Left ventricle myocardium inferior (tissue), 1 donor: ENCODE measurements around the gene CSE1L. TPM values are rescaled to one million over a fixed set of nuclear protein-coding genes. Genes with fewer than 3 reads are reported as not detected.
"Not testable (repeated sequence)": the region's sequence is repeated elsewhere in the genome, so short reads cannot be mapped to it uniquely, and the experiment has no call there.

ENCODE experiments used
- DNase-seq: peaks from one replicate; pipeline ENCODE4 v3.0.0-alpha.2; 2020
- H3K27ac ChIP-seq: fragments of 200-600 bp; replicated peaks from 2 replicates; pipeline ENCODE4 v1.8.0; 2021
- H3K27me3 ChIP-seq: fragments of 200-600 bp; 2 replicates; pipeline ENCODE4 v1.8.0; 2021; ENCODE audit warnings: low read depth
- H3K36me3 ChIP-seq: fragments of 200-600 bp; 2 replicates; pipeline ENCODE4 v1.8.0; 2021
- H3K4me1 ChIP-seq: fragments of 200-600 bp; 2 replicates; pipeline ENCODE4 v1.8.0; 2021
- H3K4me3 ChIP-seq: fragments of 200-600 bp; 2 replicates; pipeline ENCODE4 v1.8.0; 2021; ENCODE audit warnings: mild to moderate bottlenecking, moderate library complexity
- H3K9me3 ChIP-seq: fragments of 200-600 bp; replicated peaks from 2 replicates; pipeline ENCODE4 v1.8.0; 2021
- intact Hi-C: fragments of 100-400 bp; cut with micrococcal nuclease; formaldehyde crosslinking; loops from one replicate; pipeline ENCODE4 v1.11.0; 2022
- total RNA-seq: library from RNA; stranded (reverse); fragmentation: NEBNext Ultra II Directional; extraction: Animal tissue kit (Norgen Biotek cat#: 25700); gene quantifications from one replicate; pipeline ENCODE4 v1.2.1, GENCODE V29; 2021
- TF ChIP-seq, protein P1 (sequence below): fragments of 200-600 bp; IDR thresholded peaks from 2 replicates; pipeline ENCODE4 v1.8.0; 2021; ENCODE audit warnings: antibody characterized with exemption, mild to moderate bottlenecking, borderline replicate concordance
- donor health status: DM: no; HTN: yes; CAD: no; lungs with severe emphysema.

CSE1L gene
- total RNA-seq, 1 donor from 2014 or later: 38.2 TPM

DNA sequence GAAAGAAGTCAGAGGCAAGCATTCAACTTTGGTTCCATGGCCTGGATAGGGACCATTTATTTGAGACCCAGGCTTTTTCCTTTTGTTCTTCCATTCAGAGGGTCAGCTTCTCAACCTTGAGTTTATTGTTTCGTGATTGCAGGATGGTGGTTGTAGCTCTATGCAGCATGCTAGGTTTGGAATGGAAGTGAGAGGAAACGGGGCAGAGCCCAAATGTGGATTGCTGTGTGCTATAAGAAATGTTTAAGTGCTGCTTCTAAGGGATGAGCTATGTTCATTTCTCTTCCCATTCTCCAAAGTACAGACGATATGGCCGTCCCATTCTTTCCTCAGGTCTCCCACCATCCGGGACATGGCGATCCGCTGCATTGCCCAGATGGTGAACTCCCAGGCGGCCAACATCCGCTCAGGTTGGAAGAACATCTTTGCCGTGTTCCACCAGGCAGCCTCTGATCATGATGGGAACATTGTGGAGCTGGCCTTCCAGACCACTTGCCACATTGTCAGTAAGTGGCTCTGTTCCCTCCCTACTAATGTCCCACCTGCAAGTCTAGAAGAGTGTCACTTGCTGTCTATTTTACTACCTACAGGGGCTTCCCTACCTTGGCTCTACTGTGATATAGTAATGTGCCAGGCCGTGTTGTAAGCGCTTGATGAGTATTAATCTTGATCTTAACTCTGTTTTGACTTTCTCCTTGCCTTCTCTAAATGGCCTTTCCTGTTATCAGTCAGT lies 36.0 kb upstream of the CSE1L start:
- intact Hi-C loops: no loop called here
- H3K4me3 ChIP-seq: no peak overlapping the region
- no peak for DNase-seq
- H3K9me3 ChIP-seq: no peaks in the 10 kb centered on the region
- peaks cover 98% of the 10 kb centered on the region for H3K36me3 ChIP-seq
- no peak overlapping the region for H3K27ac ChIP-seq
- H3K4me1 ChIP-seq: no peaks in the 10 kb centered on the region
- TF ChIP-seq, protein P1, sequence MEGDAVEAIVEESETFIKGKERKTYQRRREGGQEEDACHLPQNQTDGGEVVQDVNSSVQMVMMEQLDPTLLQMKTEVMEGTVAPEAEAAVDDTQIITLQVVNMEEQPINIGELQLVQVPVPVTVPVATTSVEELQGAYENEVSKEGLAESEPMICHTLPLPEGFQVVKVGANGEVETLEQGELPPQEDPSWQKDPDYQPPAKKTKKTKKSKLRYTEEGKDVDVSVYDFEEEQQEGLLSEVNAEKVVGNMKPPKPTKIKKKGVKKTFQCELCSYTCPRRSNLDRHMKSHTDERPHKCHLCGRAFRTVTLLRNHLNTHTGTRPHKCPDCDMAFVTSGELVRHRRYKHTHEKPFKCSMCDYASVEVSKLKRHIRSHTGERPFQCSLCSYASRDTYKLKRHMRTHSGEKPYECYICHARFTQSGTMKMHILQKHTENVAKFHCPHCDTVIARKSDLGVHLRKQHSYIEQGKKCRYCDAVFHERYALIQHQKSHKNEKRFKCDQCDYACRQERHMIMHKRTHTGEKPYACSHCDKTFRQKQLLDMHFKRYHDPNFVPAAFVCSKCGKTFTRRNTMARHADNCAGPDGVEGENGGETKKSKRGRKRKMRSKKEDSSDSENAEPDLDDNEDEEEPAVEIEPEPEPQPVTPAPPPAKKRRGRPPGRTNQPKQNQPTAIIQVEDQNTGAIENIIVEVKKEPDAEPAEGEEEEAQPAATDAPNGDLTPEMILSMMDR: no peak
- no peaks in the 10 kb centered on the region for H3K27me3 ChIP-seq

DNA sequence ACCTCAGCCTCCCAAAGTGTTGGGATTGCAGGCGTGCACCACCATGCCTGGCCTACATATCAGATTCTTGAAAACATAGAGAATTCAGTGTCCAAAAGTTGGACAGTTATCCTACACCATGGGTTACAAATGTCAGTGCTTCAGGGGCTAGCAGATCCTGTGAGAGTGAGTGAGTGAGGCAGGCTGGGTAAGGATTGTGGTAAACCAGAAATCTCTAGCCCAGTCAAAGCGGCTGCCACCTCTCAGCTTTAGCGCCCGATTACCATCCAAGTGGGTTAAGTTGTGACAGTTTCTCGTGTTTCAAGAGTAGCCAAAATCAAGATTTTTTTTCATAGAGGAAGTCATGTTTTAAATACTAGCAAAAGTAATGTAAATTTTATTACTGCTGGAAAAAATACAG lies 21.9 kb upstream of the CSE1L start:
- Histone ChIP-seq H3K4me1 (no peaks in the 10 kb centered on the region), H3K36me3 (peaks cover 97% of the 10 kb centered on the region), H3K27me3 (no peaks in the 10 kb centered on the region), H3K9me3 (no peaks in the 10 kb centered on the region), H3K27ac (no peak overlapping the region), H3K4me3 (no peak overlapping the region)
- no peak for DNase-seq
- TF ChIP-seq, protein P1: no peak
- intact Hi-C loops: no loop called here

DNA sequence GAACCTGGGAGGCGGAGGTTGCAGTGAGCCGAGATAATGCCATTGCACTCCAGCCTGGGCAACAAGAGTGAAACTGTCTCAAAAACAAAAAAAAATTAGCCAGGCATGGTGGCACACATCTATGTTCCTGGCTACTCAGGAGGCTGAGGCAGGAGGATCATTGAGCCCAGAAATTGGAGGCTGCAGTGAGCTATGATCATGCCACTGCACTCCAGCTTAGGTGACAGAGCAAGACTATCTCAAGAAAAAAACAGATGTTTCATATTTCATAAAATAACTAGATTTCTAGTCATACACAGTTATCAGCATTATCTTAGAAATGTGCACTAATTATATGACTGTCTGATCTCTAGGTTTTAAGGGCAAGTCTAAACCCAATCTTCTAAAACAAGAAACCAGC lies 17.9 kb upstream of the CSE1L start:
- H3K9me3 ChIP-seq, intact Hi-C loops, H3K27me3 ChIP-seq, DNase-seq, H3K27ac ChIP-seq, H3K4me3 ChIP-seq, H3K4me1 ChIP-seq: not testable (repeated sequence)
- peaks cover 90% of the 10 kb centered on the region for H3K36me3 ChIP-seq

DNA sequence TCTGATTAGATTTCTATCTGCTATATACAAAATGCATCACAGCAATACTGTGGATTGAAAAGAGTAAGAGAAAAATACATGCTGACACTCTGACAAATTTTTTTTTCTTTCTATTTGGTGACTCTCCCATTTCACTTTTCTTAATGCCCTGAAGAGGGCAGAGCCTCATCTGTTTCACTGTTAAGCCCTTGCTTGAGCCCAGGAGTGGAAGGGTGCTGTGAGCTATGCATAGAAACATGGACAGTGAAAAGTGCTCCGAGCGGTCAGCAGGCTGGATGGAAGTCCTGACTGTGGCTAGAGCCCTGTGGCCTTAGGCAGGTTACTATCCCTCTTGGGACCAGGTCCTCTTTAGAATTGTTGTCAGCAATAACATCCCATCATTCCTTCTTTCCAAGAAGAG lies 17.4 kb upstream of the CSE1L start:
- intact Hi-C loops: no loop called here
- Histone ChIP-seq H3K9me3 (no peaks in the 10 kb centered on the region), H3K36me3 (peaks cover 92% of the 10 kb centered on the region), H3K4me3 (no peak overlapping the region), H3K27me3 (no peaks in the 10 kb centered on the region), H3K4me1 (no peaks in the 10 kb centered on the region), H3K27ac (no peak overlapping the region)
- DNase-seq: no peak
- TF ChIP-seq, protein P1: peak; percentile 24

DNA sequence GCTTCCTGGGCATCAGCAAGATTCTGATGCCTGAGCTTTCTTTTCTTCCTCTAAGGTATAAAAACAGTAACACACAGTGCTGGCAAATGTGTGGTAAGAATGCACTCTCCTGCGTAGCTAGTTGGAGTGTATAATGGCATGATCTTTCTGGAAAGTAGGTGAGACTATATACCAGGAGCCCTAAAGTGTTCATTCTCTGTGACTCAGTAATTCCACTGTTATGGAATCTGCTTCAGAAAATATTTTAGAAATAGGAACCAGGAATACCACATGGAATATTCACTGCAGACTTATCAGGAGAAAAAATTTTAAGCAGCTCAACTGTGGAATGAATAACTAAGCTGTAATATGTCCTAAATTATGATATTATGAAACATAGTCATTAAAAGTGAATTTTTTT lies 16.9 kb upstream of the CSE1L start:
- Histone ChIP-seq H3K36me3 (peaks cover 92% of the 10 kb centered on the region), H3K27ac (no peak overlapping the region), H3K27me3 (no peaks in the 10 kb centered on the region), H3K4me1 (no peaks in the 10 kb centered on the region), H3K4me3 (no peak overlapping the region), H3K9me3 (no peaks in the 10 kb centered on the region)
- TF ChIP-seq, protein P1: no peak
- intact Hi-C loops: no loop called here
- no peak for DNase-seq

DNA sequence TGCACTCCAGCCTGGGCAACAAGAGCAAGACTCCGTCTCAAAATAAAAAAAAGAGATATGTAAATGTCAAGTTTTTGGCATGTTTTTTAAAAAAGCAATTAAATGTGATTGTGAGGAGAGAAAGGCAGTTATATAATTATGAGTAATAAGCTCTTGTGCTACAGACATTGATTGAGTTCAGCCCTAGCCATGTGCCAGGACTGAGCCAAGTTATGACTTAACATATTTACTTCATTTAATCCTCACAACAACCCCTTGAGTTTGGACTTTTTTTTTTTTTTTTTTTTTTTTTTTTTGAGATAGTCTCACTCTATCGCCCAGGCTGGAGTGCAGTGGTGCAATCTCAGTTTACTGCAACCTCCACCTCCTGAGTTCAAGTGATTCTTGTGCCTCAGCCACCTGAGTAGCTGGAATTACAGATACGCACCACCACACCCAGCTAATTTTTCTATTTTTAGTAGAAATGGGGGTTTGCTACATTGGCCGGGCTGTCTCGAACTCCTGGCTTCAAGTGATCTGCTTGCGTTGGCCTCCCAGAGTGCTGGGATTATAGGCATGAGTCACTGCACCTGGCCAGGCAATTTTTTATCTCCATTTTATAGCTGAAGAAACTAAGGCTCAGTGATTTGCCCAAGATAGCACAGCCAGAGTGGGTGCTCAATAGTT lies 15.0 kb upstream of the CSE1L start:
- intact Hi-C loops: no loop called here
- H3K36me3 ChIP-seq: peaks cover 83% of the 10 kb centered on the region
- TF ChIP-seq, protein P1: no peak
- H3K4me3 ChIP-seq: no peak overlapping the region
- no peak for DNase-seq
- no peaks in the 10 kb centered on the region for H3K9me3 ChIP-seq
- no peaks in the 10 kb centered on the region for H3K4me1 ChIP-seq
- no peaks in the 10 kb centered on the region for H3K27me3 ChIP-seq
- peak overlapping the region; percentile 7 for H3K27ac ChIP-seq
